Caco-2 (cell line): Measurements from ENCODE around the gene DRD2. TPM values are rescaled to one million over a fixed set of nuclear protein-coding genes. Genes with fewer than 3 reads are reported as not detected.

Source experiments
- BruUV-seq: library from RNA; stranded (reverse); fragments of 400-500 nt; replicated peaks from 2 replicates; lab custom pipeline; 2021; lab: Mats Ljungman, UMichigan
- CTCF ChIA-PET: fragments of 300-600 bp; sonication (Branson Sonifier 250); formaldehyde crosslinking; loops from one replicate; lab custom pipeline; 2022; ENCODE audit warnings: antibody characterized with exemption; lab: Charles Lee
- POLR2A ChIA-PET: fragments of 300-600 bp; sonication (Branson Sonifier 250); formaldehyde crosslinking; loops from one replicate; lab custom pipeline; 2022; ENCODE audit warnings: antibody characterized with exemption; lab: Charles Lee
- DNase-seq, 2 experiments: peaks; one replicate each; pipeline versions ENCODE4 v3.0.0 to v3.0.0-alpha.2; 2020 to 2022
- H3K27me3 ChIP-seq: replicated peaks from 2 replicates; pipeline ENCODE4 v1.6.0; 2011; ENCODE audit warnings: low read length; ENCODE audit not compliant: control insufficient read depth, insufficient read depth
- H3K36me3 ChIP-seq: 2 replicates; pipeline ENCODE4 v1.5.1; 2011; ENCODE audit warnings: low read length; ENCODE audit not compliant: control insufficient read depth, insufficient read depth
- H3K4me1 ChIP-seq: fragments of 250-450 bp; sonication (Bioruptor Pico); 2 replicates; pipeline ENCODE4 v1.5.1; 2020; ENCODE audit warnings: mild to moderate bottlenecking
- H3K4me3 ChIP-seq: 2 replicates; pipeline ENCODE4 v1.5.1; 2011; ENCODE audit warnings: low read depth, mild to moderate bottlenecking, control low read depth, low read length
- H3K9me3 ChIP-seq: fragments of 250-450 bp; sonication (Bioruptor Pico); 2 replicates; pipeline ENCODE4 v1.5.1; 2020; ENCODE audit warnings: mild to moderate bottlenecking, moderate library complexity
- H3K27ac Mint-ChIP-seq: one replicate; pipeline ENCODE4 v1.8.0; 2022; ENCODE audit warnings: mixed read lengths; ENCODE audit not compliant: unreplicated experiment
- H3K27me3 Mint-ChIP-seq: one replicate; pipeline ENCODE4 v1.8.0; 2022; ENCODE audit warnings: mixed read lengths; ENCODE audit not compliant: insufficient read depth, unreplicated experiment
- H3K36me3 Mint-ChIP-seq: one replicate; pipeline ENCODE4 v1.8.0; 2022; ENCODE audit warnings: mild to moderate bottlenecking, mixed read lengths; ENCODE audit not compliant: insufficient read depth, unreplicated experiment
- H3K4me1 Mint-ChIP-seq: one replicate; pipeline ENCODE4 v1.8.0; 2022; ENCODE audit warnings: low read depth, mixed read lengths; ENCODE audit not compliant: unreplicated experiment
- H3K4me3 Mint-ChIP-seq: one replicate; pipeline ENCODE4 v1.8.0; 2022; ENCODE audit warnings: mild to moderate bottlenecking, moderate library complexity, mixed read lengths; ENCODE audit not compliant: unreplicated experiment
- H3K9me3 Mint-ChIP-seq: one replicate; pipeline ENCODE4 v1.8.0; 2022; ENCODE audit warnings: mixed read lengths; ENCODE audit not compliant: unreplicated experiment
- CTCF ChIP-seq, 2 experiments: fragments of 200-600 bp in 1 of 2; IDR thresholded peaks; 1 replicate in 1 of 2; 2 replicates in 1 of 2; pipeline versions ENCODE4 v1.5.1 to v1.8.0; 2011 to 2022; ENCODE audit warnings: antibody characterized with exemption in 1 of 2, control low read depth in 1 of 2, inconsistent platforms in 1 of 2, low read depth in 1 of 2, low read length in 1 of 2, mild to moderate bottlenecking in 1 of 2, moderate library complexity in 1 of 2; ENCODE audit not compliant: insufficient read depth in 1 of 2, severe bottlenecking in 1 of 2, unreplicated experiment in 1 of 2
- intact Hi-C: fragments of 100-400 bp; cut with micrococcal nuclease; formaldehyde crosslinking; loops from one replicate; pipeline ENCODE4 v1.10.0; 2022; ENCODE audit not compliant: unreplicated experiment
- total RNA-seq: library from RNA; stranded (reverse); gene quantifications from 2 replicates; pipeline ENCODE4 v1.2.3, GENCODE V29; 2022

The DRD2 gene
- total RNA-seq, 1 experiment from 2014 or later, result 13.9 TPM

GRCh38 chr11:113412675-113413074 lies 62.5 kb downstream of the DRD2 start:
- no peaks in the 10 kb centered on the region for H3K36me3 ChIP-seq
- no peak overlapping the region for H3K4me3 Mint-ChIP-seq
- ChIA-PET POLR2A (no interaction called here), CTCF (no interaction called here)
- no peak for DNase-seq
- no peak for TF ChIP-seq CTCF (IDR thresholded peaks at IDR 0.05; ENCODE audit: insufficient read depth in 1 of 2, low read depth in 1 of 2, low read length in 1 of 2, severe bottlenecking in 1 of 2, unreplicated experiment in 1 of 2)
- no peaks in the 10 kb centered on the region for H3K9me3 Mint-ChIP-seq
- H3K4me1 ChIP-seq, result no peaks in the 10 kb centered on the region
- BruUV-seq, result no TSS peak
- no peaks in the 10 kb centered on the region for H3K27me3 Mint-ChIP-seq
- no peaks in the 10 kb centered on the region for H3K27me3 ChIP-seq
- no peak overlapping the region for H3K27ac Mint-ChIP-seq
- intact Hi-C loops, result no loop called here
- H3K36me3 Mint-ChIP-seq, result no peaks in the 10 kb centered on the region
- no peak overlapping the region for H3K4me3 ChIP-seq
- H3K4me1 Mint-ChIP-seq, result no peaks in the 10 kb centered on the region
- H3K9me3 ChIP-seq, result no peaks in the 10 kb centered on the region

DNA sequence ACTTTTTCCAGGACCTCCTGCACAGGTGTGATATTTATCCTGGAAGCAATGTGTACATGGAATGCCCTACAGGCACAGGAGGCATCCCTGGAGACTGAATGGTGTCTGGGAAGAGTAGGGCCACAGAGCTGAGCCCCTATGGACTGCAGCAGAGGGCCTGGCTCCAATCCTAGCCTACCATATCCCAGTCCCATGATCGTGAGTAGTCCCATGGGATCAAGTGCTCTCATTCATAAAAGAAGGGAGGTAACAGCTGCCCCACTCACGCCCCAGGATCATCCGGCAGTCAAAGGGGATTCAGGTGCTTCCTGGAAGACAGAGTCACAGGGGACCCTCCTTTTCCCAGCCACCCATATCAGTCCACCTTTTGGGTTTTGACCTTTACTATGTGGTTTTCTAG lies 63.7 kb downstream of the DRD2 start:
- no peaks in the 10 kb centered on the region for H3K27me3 Mint-ChIP-seq

DNA sequence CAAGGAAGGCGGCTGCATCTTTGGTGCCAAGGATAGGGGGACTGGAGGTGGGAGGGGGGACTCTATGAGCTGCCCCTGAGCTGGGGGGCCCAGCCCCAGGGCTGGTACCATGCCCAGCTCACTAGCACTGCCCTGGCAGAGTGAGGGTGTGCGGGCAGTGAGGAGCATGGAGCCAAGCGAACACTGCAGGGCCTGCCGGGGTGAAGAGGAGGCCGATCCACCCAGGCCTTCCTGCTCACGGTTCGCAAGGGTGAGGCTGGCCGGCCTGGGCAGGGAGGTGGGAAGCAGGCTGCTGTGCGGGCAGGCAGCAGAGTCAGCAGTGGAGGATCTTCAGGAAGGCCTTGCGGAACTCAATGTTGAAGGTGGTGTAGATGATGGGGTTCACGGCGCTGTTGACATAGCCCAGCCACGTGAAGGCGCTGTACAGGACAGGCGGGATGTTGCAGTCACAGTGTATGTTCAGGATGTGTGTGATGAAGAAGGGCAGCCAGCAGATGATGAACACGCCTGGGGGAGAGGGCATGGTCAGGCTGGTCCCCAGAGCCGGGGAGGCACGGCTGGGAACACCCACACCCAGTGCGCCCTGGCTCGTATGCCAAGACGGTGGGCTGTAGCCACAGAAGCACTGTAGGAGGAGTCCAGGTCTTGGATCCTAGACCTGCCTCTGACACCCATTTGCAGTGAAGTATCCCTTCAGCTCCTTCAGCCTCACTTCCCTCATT lies 64.6 kb downstream of the DRD2 start:
- CTCF ChIA-PET, result no interaction called here
- Mint-ChIP-seq H3K9me3 (no peaks in the 10 kb centered on the region), H3K4me1 (no peaks in the 10 kb centered on the region), H3K4me3 (no peak overlapping the region), H3K27ac (no peak overlapping the region), H3K36me3 (no peaks in the 10 kb centered on the region), H3K27me3 (no peaks in the 10 kb centered on the region)
- no peak for DNase-seq
- intact Hi-C loops, result no loop called here
- H3K9me3 ChIP-seq, result no peaks in the 10 kb centered on the region
- TF ChIP-seq CTCF (IDR thresholded peaks at IDR 0.05; ENCODE audit: insufficient read depth in 1 of 2, low read depth in 1 of 2, low read length in 1 of 2, severe bottlenecking in 1 of 2, unreplicated experiment in 1 of 2), result no peak
- H3K27me3 ChIP-seq, result no peaks in the 10 kb centered on the region
- H3K4me3 ChIP-seq, result no peak overlapping the region
- H3K4me1 ChIP-seq, result peaks cover 7% of the 10 kb centered on the region
- H3K36me3 ChIP-seq, result no peaks in the 10 kb centered on the region
- BruUV-seq, result no TSS peak
- POLR2A ChIA-PET, result no interaction called here

More for the DNA sequence above, 63.7 kb downstream of the DRD2 start:
- ChIA-PET CTCF (no interaction called here), POLR2A (no interaction called here)
- Mint-ChIP-seq H3K4me3 (no peak overlapping the region), H3K9me3 (no peaks in the 10 kb centered on the region), H3K36me3 (no peaks in the 10 kb centered on the region), H3K27ac (no peak overlapping the region), H3K4me1 (no peaks in the 10 kb centered on the region)
- no peak for DNase-seq
- TF ChIP-seq CTCF (IDR thresholded peaks at IDR 0.05; ENCODE audit: insufficient read depth in 1 of 2, low read depth in 1 of 2, low read length in 1 of 2, severe bottlenecking in 1 of 2, unreplicated experiment in 1 of 2), result no peak
- intact Hi-C loops, result no loop called here
- H3K27me3 ChIP-seq, result no peaks in the 10 kb centered on the region
- no peaks in the 10 kb centered on the region for H3K9me3 ChIP-seq
- no peaks in the 10 kb centered on the region for H3K4me1 ChIP-seq
- H3K4me3 ChIP-seq, result no peak overlapping the region
- no peaks in the 10 kb centered on the region for H3K36me3 ChIP-seq
- no TSS peak for BruUV-seq
